Muscle of leg (tissue), 16 donors: ENCODE data around the gene STING1. TPM values are rescaled to one million over a fixed set of nuclear protein-coding genes. Genes with fewer than 3 reads are reported as not detected.
"Not testable (repeated sequence)": the region's sequence is repeated elsewhere in the genome, so short reads cannot be mapped to it uniquely, and the experiment has no call there.

ENCODE experiments used
- DNase-seq: peaks from one replicate; pipeline ENCODE4 v3.0.0; 2013
- H3K27ac ChIP-seq: one replicate; pipeline ENCODE4 v1.5.1; 2013; ENCODE audit warnings: mild to moderate bottlenecking, low read length, control low read depth
- H3K27me3 ChIP-seq: one replicate; pipeline ENCODE4 v1.6.1; 2013; ENCODE audit warnings: low read length; ENCODE audit not compliant: control insufficient read depth, insufficient read depth
- H3K36me3 ChIP-seq: one replicate; pipeline ENCODE4 v1.6.1; 2013; ENCODE audit warnings: low read length; ENCODE audit not compliant: control insufficient read depth, insufficient read depth
- H3K4me1 ChIP-seq: one replicate; pipeline ENCODE4 v1.6.1; 2013; ENCODE audit warnings: low read length; ENCODE audit not compliant: control insufficient read depth, insufficient read depth
- H3K4me3 ChIP-seq: one replicate; pipeline ENCODE4 v1.5.1; 2013; ENCODE audit warnings: low read length, control low read depth
- H3K9me3 ChIP-seq: replicated peaks from 2 replicates; pipeline ENCODE4 v1.6.1; 2013; ENCODE audit warnings: low read depth, low read length; ENCODE audit not compliant: control insufficient read depth
- whole genome bisulfite sequencing: methylation state at CpG from one replicate; pipeline ENCODE4 v1.1.5; 2013; ENCODE audit warnings: missing lambda C conversion rate; ENCODE audit not compliant: insufficient coverage; 5-methylcytosine and 5-hydroxymethylcytosine counted together
- long read RNA-seq, 11 donors: transcript quantifications; one replicate each; lab custom pipeline, GENCODE V29; 2026
- polyA plus RNA-seq, 8 donors: library from polyadenylated mRNA; unstranded; fragments of 120-200 nt; gene quantifications; one replicate each; pipeline versions ENCODE4 v1.2.1 to v1.2.3, GENCODE V29; 2013; ENCODE audit warnings: inconsistent platforms in 1 of 8, low replicate concordance in 1 of 8; ENCODE audit not compliant: insufficient read length in 8 of 8, insufficient read depth in 1 of 8
- total RNA-seq: library from RNA; stranded (reverse); fragments of 120-200 nt; gene quantifications from one replicate; pipeline ENCODE4 v1.2.4, GENCODE V29; 2013

Gene STING1
- total RNA-seq = 19.3 TPM
- polyA plus RNA-seq = 10 to 100 TPM; 32.8 to 43.6 (median 37.7) TPM
- long read RNA-seq, donor 1, partial matches to known transcripts = 0 of 6 reads
- long read RNA-seq, donor 1, other reads (novel, unspliced or antisense) = 0 of 6 reads
- long read RNA-seq, donor 2 = 0 reads
- long read RNA-seq, donor 3, partial matches to known transcripts = 0 of 8 reads
- long read RNA-seq, donor 3, other reads (novel, unspliced or antisense) = 0 of 8 reads
- long read RNA-seq, donor 4, partial matches to known transcripts = 0 of 4 reads
- long read RNA-seq, donor 4, other reads (novel, unspliced or antisense) = 0 of 4 reads
- long read RNA-seq, donor 5, transcript TMEM173-201 (8 exons, 1,771 nt) = major isoform, 8 of 17 reads
- long read RNA-seq, donor 5, partial matches to known transcripts = 5 of 17 reads
- long read RNA-seq, donor 5, other reads (novel, unspliced or antisense) = 0 of 17 reads
- long read RNA-seq, donor 6, transcript TMEM173-201 (8 exons, 1,771 nt) = major isoform, 6 of 9 reads
- long read RNA-seq, donor 6, partial matches to known transcripts = 0 of 9 reads
- long read RNA-seq, donor 6, other reads (novel, unspliced or antisense) = 0 of 9 reads
- long read RNA-seq, donor 7, transcript TMEM173-201 (8 exons, 1,771 nt) = major isoform, 10 of 12 reads
- long read RNA-seq, donor 7, partial matches to known transcripts = 0 of 12 reads
- long read RNA-seq, donor 7, other reads (novel, unspliced or antisense) = 0 of 12 reads
- long read RNA-seq, donor 8, transcript TMEM173-201 (8 exons, 1,771 nt) = major isoform, 5 of 6 reads
- long read RNA-seq, donor 8, partial matches to known transcripts = 0 of 6 reads
- long read RNA-seq, donor 8, other reads (novel, unspliced or antisense) = 0 of 6 reads
- long read RNA-seq, donor 9, partial matches to known transcripts = 0 of 4 reads
- long read RNA-seq, donor 9, other reads (novel, unspliced or antisense) = 0 of 4 reads
- long read RNA-seq, donor 10, transcript TMEM173-201 (8 exons, 1,771 nt) = major isoform, 7 of 9 reads
- long read RNA-seq, donor 10, partial matches to known transcripts = 0 of 9 reads
- long read RNA-seq, donor 10, other reads (novel, unspliced or antisense) = 0 of 9 reads
- long read RNA-seq, donor 11, partial matches to known transcripts = 0 of 6 reads
- long read RNA-seq, donor 11, other reads (novel, unspliced or antisense) = 0 of 6 reads

DNA sequence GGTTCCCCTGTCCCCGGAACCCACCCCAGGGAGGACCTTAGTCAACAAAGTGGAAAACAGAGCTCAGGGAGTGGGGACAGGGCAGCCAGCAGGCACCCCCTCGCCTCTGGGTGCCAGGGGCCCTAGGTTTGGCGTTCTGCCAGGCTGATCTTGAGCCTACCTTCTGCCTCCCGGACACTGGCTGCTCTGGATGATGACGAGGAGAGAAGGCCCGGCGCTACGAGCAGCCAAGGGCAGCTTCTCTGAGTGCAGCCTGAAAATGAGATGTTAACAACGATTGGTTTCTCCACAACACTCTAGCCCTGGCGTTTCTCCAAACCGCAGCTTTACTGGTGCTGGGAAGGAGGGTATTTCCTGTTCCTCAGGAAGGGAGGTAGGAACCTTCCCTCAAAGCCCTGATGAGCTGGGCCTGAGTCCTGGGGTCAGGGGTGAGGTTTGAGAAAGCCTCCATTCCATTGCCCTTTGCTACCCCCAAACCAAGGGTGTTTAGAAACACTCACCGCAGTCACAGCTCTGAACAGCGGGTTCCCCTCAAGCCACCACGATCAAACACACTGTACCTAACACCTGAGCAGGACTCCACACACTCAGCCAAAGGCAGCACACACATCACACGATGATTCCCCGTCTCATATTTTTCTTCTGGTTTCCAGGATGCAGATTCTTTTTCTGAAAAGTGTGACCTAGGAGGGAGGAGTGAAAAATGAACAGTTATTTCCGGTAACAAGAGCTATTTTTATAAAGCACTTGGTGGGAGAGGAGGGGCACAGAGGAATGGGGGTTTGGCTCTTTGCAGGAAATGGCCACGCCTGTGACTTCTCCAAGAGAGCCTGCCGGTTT is at the start of gene STING1:
Gene STING1 (minus strand): TSS at position 709 of the 840 bp plus-strand sequence. CDS start 1,054 bp downstream, outside the sequence.
- Histone ChIP-seq H3K27me3 (no peaks in the 10 kb centered on the region), H3K4me1 (peaks cover 37% of the 10 kb centered on the region), H3K4me3 (peak within 1 kb of the TSS; percentile 59), H3K36me3 (peaks cover 30% of the 10 kb centered on the region), H3K27ac (peak within 1 kb of the TSS; percentile 98), H3K9me3 (no peaks in the 10 kb centered on the region)
- DNase-seq = peak; percentile 94
- 11% methylated on average over 9 of the region's 19 CpGs for WGBS

DNA sequence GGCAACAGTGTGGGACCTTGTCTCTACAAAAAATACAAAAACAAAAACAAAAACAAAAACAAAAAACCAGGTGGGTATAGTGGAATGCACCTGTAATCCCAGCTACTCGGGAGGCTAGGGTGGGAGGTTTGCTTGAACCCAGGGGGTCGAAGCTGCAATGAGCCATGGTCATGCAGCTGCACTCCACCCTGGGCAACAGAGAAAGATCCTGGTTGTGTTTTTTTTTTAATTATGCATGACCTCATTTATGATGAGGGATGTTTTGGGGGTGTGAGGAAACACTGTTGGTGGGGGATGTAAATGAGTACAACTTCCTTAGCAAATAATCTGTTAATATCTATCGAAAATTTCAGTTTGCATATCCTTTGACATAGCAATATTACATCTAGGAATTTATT is 49.2 kb upstream of the STING1 start:
- Histone ChIP-seq H3K27me3 (no peaks in the 10 kb centered on the region), H3K36me3 (no peaks in the 10 kb centered on the region), H3K27ac (no peak overlapping the region), H3K4me1 (no peaks in the 10 kb centered on the region), H3K9me3 (no peaks in the 10 kb centered on the region), H3K4me3 (no peak overlapping the region)
- DNase-seq = no peak
- no CpG with 5 or more reads among the region's 3 CpGs for WGBS

DNA sequence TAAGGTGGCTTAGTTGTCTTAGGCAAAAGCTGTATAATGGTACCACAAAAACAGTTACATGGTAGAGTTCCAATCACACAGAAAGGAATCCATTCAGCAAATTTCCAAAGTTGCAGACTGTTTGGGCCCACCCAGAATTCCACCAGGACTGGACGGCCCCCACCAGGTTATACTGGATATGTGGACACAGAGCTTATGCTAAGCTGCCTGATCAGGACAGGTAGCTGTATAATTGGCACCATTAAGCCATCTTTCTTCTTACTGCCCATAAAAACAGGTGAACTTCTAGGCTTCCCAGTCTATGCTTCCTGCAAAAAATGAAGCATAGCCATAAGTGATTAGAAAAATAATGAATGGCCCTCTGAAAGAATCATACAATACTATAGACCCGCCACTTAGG is 47.5 kb upstream of the STING1 start:
- not testable (repeated sequence) for H3K9me3 ChIP-seq, H3K4me1 ChIP-seq, DNase-seq, H3K27me3 ChIP-seq, H3K4me3 ChIP-seq, H3K27ac ChIP-seq, H3K36me3 ChIP-seq
- no CpG with 5 or more reads among the region's 2 CpGs for WGBS

DNA sequence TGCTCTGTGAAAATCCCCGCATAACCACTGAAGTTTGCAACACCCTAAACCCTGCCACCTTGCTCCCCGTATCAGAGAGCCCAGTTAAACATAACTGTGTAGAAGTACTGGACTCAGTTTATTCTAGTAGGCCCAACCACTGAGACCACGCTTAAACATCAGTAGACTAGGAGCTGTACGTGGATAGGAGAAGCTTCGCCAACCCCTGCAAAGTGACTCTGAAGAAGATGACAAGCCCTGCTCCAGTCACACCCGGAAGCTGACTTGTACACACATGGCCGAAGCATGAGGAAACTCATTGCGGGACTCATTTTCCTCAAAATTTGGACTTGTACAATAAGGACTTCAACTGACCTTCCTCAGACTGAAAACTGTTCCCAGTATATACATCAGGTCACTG is 46.1 kb upstream of the STING1 start:
- H3K36me3 ChIP-seq, DNase-seq, H3K4me1 ChIP-seq, H3K4me3 ChIP-seq, H3K27me3 ChIP-seq, H3K9me3 ChIP-seq, H3K27ac ChIP-seq: not testable (repeated sequence)
- WGBS = 96% methylated on average over 5 of the region's 8 CpGs

DNA sequence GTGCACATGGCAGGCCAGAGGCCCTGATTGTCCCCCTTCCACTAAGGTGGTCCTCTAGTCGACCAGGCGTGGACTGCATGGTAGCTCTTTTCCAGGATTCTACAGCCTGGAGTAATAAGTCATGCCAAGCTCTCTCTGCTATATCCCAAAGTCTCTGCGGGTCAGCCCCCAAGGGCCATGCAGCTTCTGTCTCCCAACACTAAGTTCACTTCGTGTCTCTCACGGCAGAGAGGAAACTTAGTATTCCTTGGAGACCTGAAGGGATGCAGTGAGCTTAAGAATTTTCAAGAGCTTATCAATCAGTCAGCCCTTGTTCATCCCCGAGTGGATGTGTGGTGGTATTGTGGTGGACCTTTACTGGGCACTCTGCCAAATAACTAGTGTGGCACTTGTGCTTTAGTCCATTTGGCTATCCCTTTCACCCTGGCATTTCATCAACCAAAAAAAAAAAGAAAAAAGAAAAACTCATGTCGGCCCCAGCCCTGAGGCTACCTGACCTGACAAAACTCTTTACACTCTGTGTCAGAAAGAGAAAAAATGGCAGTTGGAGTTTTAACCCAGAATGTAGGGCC is 45.4 kb upstream of the STING1 start:
- not testable (repeated sequence) for H3K27me3 ChIP-seq, H3K27ac ChIP-seq, H3K36me3 ChIP-seq, DNase-seq, H3K4me1 ChIP-seq, H3K9me3 ChIP-seq, H3K4me3 ChIP-seq
- 53% methylated on average over 2 of the region's 7 CpGs for WGBS

DNA sequence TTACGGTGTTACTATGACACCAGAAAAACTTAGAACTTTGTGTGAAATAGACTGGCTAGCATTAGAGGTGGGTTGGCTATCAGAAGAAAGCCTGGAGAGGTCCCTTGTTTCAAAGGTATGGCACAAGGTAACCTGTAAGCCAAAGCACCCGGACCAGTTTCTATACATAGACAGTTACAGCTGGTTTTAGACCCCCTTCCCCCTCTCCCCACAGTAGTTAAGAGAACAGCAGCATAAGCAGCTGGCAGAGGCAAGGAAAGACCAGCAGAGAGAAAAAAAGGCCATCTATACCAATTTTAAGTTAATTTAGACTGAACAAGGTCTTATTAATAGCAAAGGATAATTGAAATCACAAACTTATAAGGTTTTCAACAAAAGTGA is 44.5 kb upstream of the STING1 start:
- H3K27me3 ChIP-seq, H3K4me1 ChIP-seq, H3K36me3 ChIP-seq, H3K4me3 ChIP-seq, DNase-seq, H3K27ac ChIP-seq, H3K9me3 ChIP-seq: not testable (repeated sequence)
- WGBS = 100% methylated on average over 1 of the region's 2 CpGs

DNA sequence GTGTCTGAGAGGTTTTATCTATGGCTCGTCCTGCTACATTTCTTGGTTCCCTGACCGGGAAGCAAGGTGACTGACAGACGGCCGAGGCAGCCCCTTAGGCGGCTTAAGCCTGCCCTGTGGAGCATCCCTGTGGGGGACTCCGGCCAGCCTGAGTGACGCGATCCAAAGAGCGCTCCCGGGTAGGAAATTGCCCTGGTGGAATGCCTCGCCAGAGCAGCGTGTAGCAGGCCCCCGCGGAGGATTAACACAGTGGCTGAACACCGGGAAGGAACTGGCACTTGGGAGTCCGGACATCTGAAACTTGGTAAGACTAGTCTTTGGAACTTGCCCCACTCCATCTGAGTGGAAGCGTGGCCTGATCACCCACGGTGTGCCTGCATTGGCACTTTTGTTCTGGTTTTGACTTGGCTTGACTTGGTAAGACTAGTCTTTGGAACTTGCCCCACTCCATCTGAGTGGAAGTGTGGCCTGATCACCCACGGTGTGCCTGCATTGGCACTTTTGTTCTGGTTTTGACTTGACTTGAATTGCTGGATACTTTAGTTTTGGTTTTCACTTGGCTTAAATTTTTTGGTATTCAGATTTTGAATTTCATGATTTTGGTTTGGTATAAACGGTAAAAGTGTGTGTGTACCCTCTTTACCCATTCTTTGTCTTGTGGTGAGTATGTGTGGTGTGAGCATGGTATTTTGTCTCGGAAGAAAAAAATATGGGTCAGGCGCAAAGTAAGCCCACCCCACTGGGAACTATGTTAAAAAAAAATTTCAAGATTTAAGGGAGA is 43.9 kb upstream of the STING1 start:
- H3K4me3 ChIP-seq, H3K27me3 ChIP-seq, H3K27ac ChIP-seq, H3K9me3 ChIP-seq, H3K4me1 ChIP-seq, H3K36me3 ChIP-seq, DNase-seq: not testable (repeated sequence)
- WGBS = 82% methylated on average over 16 of the region's 22 CpGs

DNA sequence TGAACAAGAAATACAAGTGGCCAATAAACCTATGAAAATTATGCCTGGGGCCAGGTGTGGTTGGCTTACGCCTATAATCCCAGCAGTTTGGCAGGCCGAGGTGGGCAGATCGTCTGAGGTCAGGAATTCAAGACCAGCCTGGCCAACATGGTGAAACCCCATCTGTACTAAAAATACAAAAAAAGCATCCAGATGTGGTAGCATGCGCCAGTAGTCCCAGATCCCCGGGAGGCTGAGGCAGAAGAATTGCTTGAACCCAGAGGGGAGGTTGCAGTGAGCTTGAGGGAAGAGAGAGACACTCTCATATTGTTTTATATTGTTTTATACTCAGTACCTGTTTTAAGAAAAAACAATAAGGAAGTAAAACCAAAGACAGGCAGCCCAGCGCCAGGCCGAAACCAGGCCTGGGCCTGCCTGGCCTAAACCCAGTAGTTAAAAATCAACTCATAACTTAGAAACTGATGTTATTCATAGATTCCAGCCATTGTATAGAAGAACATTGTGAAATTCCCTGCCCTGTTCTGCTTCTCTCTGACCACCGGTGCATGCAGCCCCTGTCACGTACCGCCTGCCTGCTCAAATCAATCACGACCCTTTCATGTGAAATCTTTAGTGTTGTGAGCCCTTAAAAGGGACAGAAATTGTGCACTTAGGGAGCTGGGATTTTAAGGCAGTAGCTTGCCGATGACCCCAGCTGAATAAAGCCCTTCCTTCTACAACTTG is 43.2 kb upstream of the STING1 start:
- H3K36me3 ChIP-seq, H3K27ac ChIP-seq, H3K27me3 ChIP-seq, H3K4me3 ChIP-seq, H3K9me3 ChIP-seq, H3K4me1 ChIP-seq, DNase-seq: not testable (repeated sequence)
- WGBS = 77% methylated on average over 4 of the region's 12 CpGs
